NCI-H82 treated with DMSO at 0.1 percent for 48 hours (cell line): ENCODE data around the gene SOST.

ENCODE experiments used
- DNase-seq: peaks from one replicate; lab custom pipeline; 2025; ENCODE audit not compliant: unreplicated experiment; lab: John Stamatoyannopoulos, UW

SOST gene

GRCh38 chr17:43710101-43710500 lies 48.5 kb downstream of the SOST start:
- no peak for DNase-seq

GRCh38 chr17:43709210-43709609 lies 49.4 kb downstream of the SOST start:
- DNase-seq, result no peak

GRCh38 chr17:43707184-43707583 lies 51.4 kb downstream of the SOST start:
- no peak for DNase-seq

- DNase-seq, result no peak
Observed at GRCh38 chr17:43706235-43706634, 52.4 kb downstream of the SOST start.
